Measurements from ENCODE around the gene PTPRN2. TPM values are rescaled to one million over a fixed set of nuclear protein-coding genes. Genes with fewer than 3 reads are reported as not detected.
"Not testable (repeated sequence)": the region's sequence is repeated elsewhere in the genome, so short reads cannot be mapped to it uniquely, and the experiment has no call there.

The PTPRN2 gene
- total and polyA plus RNA-seq, 2 of the 8 experiments (the other 6 are each of a cell fraction or from before 2014, with no cell fraction given) = 2.6 to 4.5 TPM

DNA sequence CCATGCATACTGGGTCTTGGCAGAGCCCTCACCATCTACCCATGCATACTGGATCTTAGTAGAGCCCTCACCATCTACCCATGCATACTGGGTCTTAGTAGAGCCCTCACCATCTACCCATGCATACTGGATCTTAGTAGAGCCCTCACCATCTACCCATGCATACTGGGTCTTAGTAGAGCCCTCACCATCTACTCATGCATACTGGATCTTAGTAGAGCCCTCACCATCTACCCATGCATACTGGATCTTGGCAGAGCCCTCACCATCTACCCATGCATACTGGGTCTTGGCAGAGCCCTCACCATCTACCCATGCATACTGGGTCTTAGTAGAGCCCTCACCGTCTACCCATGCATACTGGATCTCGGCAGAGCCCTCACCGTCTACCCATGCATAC, 890.3 kb downstream of the PTPRN2 start:
- H3K27ac ChIP-seq (ENCODE audit: low read depth, low read length); H3K36me3 ChIP-seq (ENCODE audit: control insufficient read depth in 2 of 4, insufficient read depth in 4 of 4, low read length in 3 of 4); H4K91ac ChIP-seq (replicated peaks; ENCODE audit: insufficient read length, low read length); H2BK15ac ChIP-seq (ENCODE audit: low read length); H3K9me3 ChIP-seq (ENCODE audit: insufficient read depth in 2 of 2, low read depth in 1 of 2, low read length in 1 of 2); H2AK5ac ChIP-seq (ENCODE audit: low read depth, low read length); H4K20me1 ChIP-seq (replicated peaks in 1 of 2; ENCODE audit: control insufficient read depth in 1 of 2, insufficient read depth in 2 of 2, low read length in 2 of 2); H2BK12ac ChIP-seq (ENCODE audit: low read depth, low read length); H2BK5ac ChIP-seq (ENCODE audit: low read depth, low read length); H3K79me1 ChIP-seq (ENCODE audit: low read depth, low read length); H3K56ac ChIP-seq (replicated peaks; ENCODE audit: insufficient read length, low read depth, low read length); H3K18ac ChIP-seq (ENCODE audit: extremely low read depth, low read length); H4K8ac ChIP-seq (ENCODE audit: extremely low read depth, insufficient read depth, low read length); H3K79me2 ChIP-seq (ENCODE audit: control insufficient read depth in 1 of 2, insufficient read depth in 2 of 2, low read length in 2 of 2); H2BK20ac ChIP-seq (ENCODE audit: low read length); H4K5ac ChIP-seq (ENCODE audit: insufficient read length, low read depth, low read length); H3K9ac ChIP-seq (replicated peaks in 1 of 4; ENCODE audit: extremely low read depth in 1 of 4, low read depth in 3 of 4, low read length in 3 of 4); DNase-seq (ENCODE audit: low read depth in 1 of 2, low spot score in 2 of 2); POLR2A ChIA-PET (ENCODE audit: partially characterized antibody); H3K14ac ChIP-seq (ENCODE audit: insufficient read length); H3K4me2 ChIP-seq (ENCODE audit: insufficient read depth in 1 of 2, low read depth in 2 of 2, low read length in 2 of 2); H3K4ac ChIP-seq (replicated peaks; ENCODE audit: insufficient read length, low read depth, low read length); H2BK120ac ChIP-seq (replicated peaks; ENCODE audit: low read depth, low read length); H2AFZ ChIP-seq (ENCODE audit: low read length); CTCF ChIA-PET (ENCODE audit: partially characterized antibody); FAIRE-seq; H3K23ac ChIP-seq (ENCODE audit: insufficient read length); H3K4me3 ChIP-seq (ENCODE audit: extremely low read depth in 1 of 4, insufficient read depth in 2 of 4, low read depth in 3 of 4, low read length in 4 of 4); H3K23me2 ChIP-seq (ENCODE audit: low read depth, low read length): not testable (repeated sequence)
- peaks cover 20 to 33% (median 24%) of the 10 kb centered on the region in 4 experiments for H3K27me3 ChIP-seq (replicated peaks in 1 of 4; ENCODE audit: control insufficient read depth in 3 of 4, extremely low read depth in 1 of 4, insufficient read depth in 3 of 4, low read length in 3 of 4)
- 60% methylated on average over 3 of the region's 3 CpGs; no CpG with 5 or more reads in 1 of the 2 experiments for WGBS, 2 experiments (ENCODE audit: extremely low coverage in 1 of 2, insufficient coverage in 1 of 2, insufficient read length in 1 of 2, insufficient replicate concordance in 2 of 2, low coverage in 1 of 2, low lambda C conversion rate in 2 of 2, missing lambda C conversion rate in 1 of 2)
- H3K4me1 ChIP-seq (replicated peaks in 1 of 4; ENCODE audit: control insufficient read depth in 3 of 4, insufficient read depth in 4 of 4, low read length in 3 of 4) = peaks cover 0 to 11% (median 3%) of the 10 kb centered on the region in 4 experiments; a peak in 5 of 7 replicates

DNA sequence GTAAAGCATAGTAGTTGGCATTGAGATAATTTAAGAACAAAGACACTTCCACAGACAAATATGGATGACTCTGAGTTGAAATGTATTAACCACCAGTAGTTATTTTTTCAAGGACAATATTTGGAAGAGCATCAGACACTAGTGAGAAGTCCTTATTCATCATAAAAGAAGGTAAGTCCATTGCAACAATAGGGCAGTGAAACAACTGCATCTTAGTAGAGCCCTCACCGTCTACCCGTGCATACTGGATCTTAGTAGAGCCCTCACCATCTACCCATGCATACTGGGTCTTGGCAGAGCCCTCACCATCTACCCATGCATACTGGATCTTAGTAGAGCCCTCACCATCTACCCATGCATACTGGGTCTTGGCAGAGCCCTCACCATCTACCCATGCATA, 892.0 kb downstream of the PTPRN2 start:
- peaks cover 33 to 47% (median 38%) of the 10 kb centered on the region in 4 experiments for H3K27me3 ChIP-seq (replicated peaks in 1 of 4; ENCODE audit: control insufficient read depth in 3 of 4, extremely low read depth in 1 of 4, insufficient read depth in 3 of 4, low read length in 3 of 4)
- H2BK20ac ChIP-seq (ENCODE audit: low read length); POLR2A ChIA-PET (ENCODE audit: partially characterized antibody); H2AK5ac ChIP-seq (ENCODE audit: low read depth, low read length); H3K18ac ChIP-seq (ENCODE audit: extremely low read depth, low read length); H2BK5ac ChIP-seq (ENCODE audit: low read depth, low read length); H3K79me1 ChIP-seq (ENCODE audit: low read depth, low read length); H3K27ac ChIP-seq (ENCODE audit: low read depth, low read length); H3K4me3 ChIP-seq (ENCODE audit: extremely low read depth in 1 of 4, insufficient read depth in 2 of 4, low read depth in 3 of 4, low read length in 4 of 4); H3K56ac ChIP-seq (replicated peaks; ENCODE audit: insufficient read length, low read depth, low read length); H2AFZ ChIP-seq (ENCODE audit: low read length); H3K4me2 ChIP-seq (ENCODE audit: insufficient read depth in 1 of 2, low read depth in 2 of 2, low read length in 2 of 2); H2BK15ac ChIP-seq (ENCODE audit: low read length); H3K14ac ChIP-seq (ENCODE audit: insufficient read length); H4K20me1 ChIP-seq (replicated peaks in 1 of 2; ENCODE audit: control insufficient read depth in 1 of 2, insufficient read depth in 2 of 2, low read length in 2 of 2); H4K5ac ChIP-seq (ENCODE audit: insufficient read length, low read depth, low read length); H2BK120ac ChIP-seq (replicated peaks; ENCODE audit: low read depth, low read length); H3K23ac ChIP-seq (ENCODE audit: insufficient read length); H3K9me3 ChIP-seq (ENCODE audit: insufficient read depth in 2 of 2, low read depth in 1 of 2, low read length in 1 of 2); H3K79me2 ChIP-seq (ENCODE audit: control insufficient read depth in 1 of 2, insufficient read depth in 2 of 2, low read length in 2 of 2); H4K8ac ChIP-seq (ENCODE audit: extremely low read depth, insufficient read depth, low read length); H3K36me3 ChIP-seq (ENCODE audit: control insufficient read depth in 2 of 4, insufficient read depth in 4 of 4, low read length in 3 of 4); H3K4ac ChIP-seq (replicated peaks; ENCODE audit: insufficient read length, low read depth, low read length); CTCF ChIA-PET (ENCODE audit: partially characterized antibody); FAIRE-seq; H3K9ac ChIP-seq (replicated peaks in 1 of 4; ENCODE audit: extremely low read depth in 1 of 4, low read depth in 3 of 4, low read length in 3 of 4); H4K91ac ChIP-seq (replicated peaks; ENCODE audit: insufficient read length, low read length); H2BK12ac ChIP-seq (ENCODE audit: low read depth, low read length): not testable (repeated sequence)
- peaks cover 12% of the 10 kb centered on the region; the same call in 1 of the 2 replicates for H3K23me2 ChIP-seq (ENCODE audit: low read depth, low read length)
- H3K4me1 ChIP-seq (replicated peaks in 1 of 4; ENCODE audit: control insufficient read depth in 3 of 4, insufficient read depth in 4 of 4, low read length in 3 of 4) = peaks cover 0 to 19% (median 10%) of the 10 kb centered on the region in 4 experiments; a peak in 6 of 7 replicates
- 94% methylated on average over 2 of the region's 2 CpGs; no CpG with 5 or more reads in 1 of the 2 experiments for WGBS, 2 experiments (ENCODE audit: extremely low coverage in 1 of 2, insufficient coverage in 1 of 2, insufficient read length in 1 of 2, insufficient replicate concordance in 2 of 2, low coverage in 1 of 2, low lambda C conversion rate in 2 of 2, missing lambda C conversion rate in 1 of 2)
- DNase-seq (ENCODE audit: low read depth in 1 of 2, low spot score in 2 of 2) = peak in 1 of 2 experiments; percentile 1

All from H1 (cell line).